Non-pigmented ciliary epithelial cell (primary cell): Measurements from ENCODE around the gene SLC35G1.

ENCODE experiments used
- DNase-seq: peaks from one replicate; pipeline ENCODE4 v3.0.0-alpha.2; 2010; ENCODE audit warnings: low read depth

Gene SLC35G1

DNA sequence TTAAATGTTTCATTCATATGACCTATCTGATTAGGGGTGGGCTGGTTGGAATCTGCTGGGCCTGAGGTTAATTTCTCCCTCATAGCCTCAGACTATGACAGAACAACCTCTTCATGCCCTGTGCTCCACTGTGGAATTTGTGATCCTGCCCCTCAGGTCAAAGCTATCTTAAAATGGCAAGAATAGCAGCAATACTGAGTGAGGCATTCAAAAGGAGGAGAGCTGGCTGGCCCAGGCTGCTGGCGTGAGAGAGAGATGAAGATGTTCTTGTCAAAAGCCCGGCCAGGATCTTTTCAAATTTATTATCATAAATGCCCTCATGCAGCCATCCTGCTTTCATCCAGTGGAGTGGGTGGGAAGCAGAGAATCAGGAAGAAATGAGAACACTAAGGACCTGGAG, 58.1 kb downstream of the SLC35G1 start:
- no peak for DNase-seq
